ENCODE results near the gene MRM2.

- TF ChIP-seq ZBTB7A (tag by site-specific recombination; IDR thresholded peaks at IDR 0.05; ENCODE audit: low read depth), result no peak
- TF ChIP-seq ZNF292 (tag by site-specific recombination; IDR thresholded peaks at IDR 0.05; ENCODE audit: borderline replicate concordance, low read depth), result no peak
Measured at GRCh38 chr7:2192831-2193534, 49.0 kb downstream of the MRM2 start.
